HepG2 (cell line): ENCODE data around the gene FMNL2. TPM values are rescaled to one million over a fixed set of nuclear protein-coding genes. Genes with fewer than 3 reads are reported as not detected.

ENCODE experiments used
- ARNTL ChIP-seq: sonication (generic); formaldehyde crosslinking; IDR thresholded peaks from 2 replicates; pipeline ENCODE4 v1.4.0; 2020; ENCODE audit warnings: mild to moderate bottlenecking, missing genetic modification reagents
- ATF4 ChIP-seq, 2 experiments: fragments of 450-650 bp in 1 of 2; sonication (generic) in 1 of 2; formaldehyde crosslinking; IDR thresholded peaks; 2 replicates each; pipeline versions ENCODE4 v1.5.0 to v1.8.0; 2020 to 2022; ENCODE audit warnings: mild to moderate bottlenecking in 1 of 2, missing genetic modification reagents in 1 of 2
- FOXJ3 ChIP-seq: sonication (generic); formaldehyde crosslinking; IDR thresholded peaks from 2 replicates; pipeline ENCODE4 v1.4.0; 2020; ENCODE audit warnings: missing genetic modification reagents, mild to moderate bottlenecking, borderline replicate concordance
- GLI4 ChIP-seq: sonication (generic); formaldehyde crosslinking; IDR thresholded peaks from 2 replicates; pipeline ENCODE4 v1.5.1; 2020; ENCODE audit warnings: missing genetic modification reagents, mild to moderate bottlenecking, moderate library complexity, borderline replicate concordance
- HMGXB3 ChIP-seq: sonication (generic); formaldehyde crosslinking; IDR thresholded peaks from 2 replicates; pipeline ENCODE4 v1.4.0; 2020; ENCODE audit warnings: missing genetic modification reagents, borderline replicate concordance
- HOXA9 ChIP-seq: sonication (generic); formaldehyde crosslinking; IDR thresholded peaks from 2 replicates; pipeline ENCODE4 v1.8.1; 2022; ENCODE audit warnings: missing genetic modification reagents, mild to moderate bottlenecking, moderate library complexity, borderline replicate concordance
- POLR2AphosphoS2 ChIP-seq: IDR thresholded peaks from 2 replicates; pipeline ENCODE4 v1.6.1; 2011; ENCODE audit warnings: low read depth, low read length, improper control_type of control experiment
- ZNF225 ChIP-seq: sonication (generic); formaldehyde crosslinking; IDR thresholded peaks from 2 replicates; pipeline ENCODE4 v1.4.0; 2020; ENCODE audit warnings: mild to moderate bottlenecking, missing genetic modification reagents
- ZNF34 ChIP-seq: sonication (generic); formaldehyde crosslinking; IDR thresholded peaks from 2 replicates; pipeline ENCODE4 v1.4.0; 2020; ENCODE audit warnings: mild to moderate bottlenecking, missing genetic modification reagents, borderline replicate concordance
- ZNF713 ChIP-seq: sonication (generic); formaldehyde crosslinking; IDR thresholded peaks from 2 replicates; pipeline ENCODE4 v1.4.0; 2020; ENCODE audit warnings: mild to moderate bottlenecking, missing genetic modification reagents
- polyA plus RNA-seq, 8 experiments: library from polyadenylated mRNA; depleted of rRNA in 3 of 8; stranded (reverse) in 7 of 8; unstranded in 1 of 8; fragments of >200 nt; fragmentation: Illumina TruSeq in 4 of 8; extraction: Trizol in 4 of 8; gene quantifications; 2 replicates each; pipeline versions ENCODE4 v1.2.1 to v1.2.3, GENCODE V29; 2011 to 2016; ENCODE audit warnings: low read depth in 4 of 8, missing spikeins in 1 of 8, mixed read lengths in 1 of 8; ENCODE audit not compliant: insufficient read depth in 1 of 8
- total RNA-seq, 5 experiments: library from RNA; depleted of rRNA; stranded (reverse); fragments of >200 nt; fragmentation: Illumina TruSeq; extraction: Trizol; gene quantifications; 2 replicates each; pipeline ENCODE4 v1.2.3, GENCODE V29; 2016; ENCODE audit warnings: low read depth in 1 of 5
- TF ChIP-seq, protein P1 (sequence below): sonication (generic); formaldehyde crosslinking; IDR thresholded peaks from 2 replicates; pipeline ENCODE4 v1.5.1; 2020; ENCODE audit warnings: mild to moderate bottlenecking, missing genetic modification reagents, borderline replicate concordance
- TF ChIP-seq, protein P2 (sequence below): IDR thresholded peaks from 2 replicates; pipeline ENCODE4 v1.6.1; 2016; ENCODE audit warnings: low read depth
- TF ChIP-seq, protein P3 (sequence below): sonication (generic); formaldehyde crosslinking; IDR thresholded peaks from 2 replicates; pipeline ENCODE4 v1.8.1; 2023; ENCODE audit warnings: mild to moderate bottlenecking, missing genetic modification reagents

FMNL2 gene
- total and polyA plus RNA-seq, 2 of the 13 experiments (the other 11 are each of a cell fraction or from before 2014, with no cell fraction given) = 66.5 to 67.7 TPM

- TF ChIP-seq, protein P1, sequence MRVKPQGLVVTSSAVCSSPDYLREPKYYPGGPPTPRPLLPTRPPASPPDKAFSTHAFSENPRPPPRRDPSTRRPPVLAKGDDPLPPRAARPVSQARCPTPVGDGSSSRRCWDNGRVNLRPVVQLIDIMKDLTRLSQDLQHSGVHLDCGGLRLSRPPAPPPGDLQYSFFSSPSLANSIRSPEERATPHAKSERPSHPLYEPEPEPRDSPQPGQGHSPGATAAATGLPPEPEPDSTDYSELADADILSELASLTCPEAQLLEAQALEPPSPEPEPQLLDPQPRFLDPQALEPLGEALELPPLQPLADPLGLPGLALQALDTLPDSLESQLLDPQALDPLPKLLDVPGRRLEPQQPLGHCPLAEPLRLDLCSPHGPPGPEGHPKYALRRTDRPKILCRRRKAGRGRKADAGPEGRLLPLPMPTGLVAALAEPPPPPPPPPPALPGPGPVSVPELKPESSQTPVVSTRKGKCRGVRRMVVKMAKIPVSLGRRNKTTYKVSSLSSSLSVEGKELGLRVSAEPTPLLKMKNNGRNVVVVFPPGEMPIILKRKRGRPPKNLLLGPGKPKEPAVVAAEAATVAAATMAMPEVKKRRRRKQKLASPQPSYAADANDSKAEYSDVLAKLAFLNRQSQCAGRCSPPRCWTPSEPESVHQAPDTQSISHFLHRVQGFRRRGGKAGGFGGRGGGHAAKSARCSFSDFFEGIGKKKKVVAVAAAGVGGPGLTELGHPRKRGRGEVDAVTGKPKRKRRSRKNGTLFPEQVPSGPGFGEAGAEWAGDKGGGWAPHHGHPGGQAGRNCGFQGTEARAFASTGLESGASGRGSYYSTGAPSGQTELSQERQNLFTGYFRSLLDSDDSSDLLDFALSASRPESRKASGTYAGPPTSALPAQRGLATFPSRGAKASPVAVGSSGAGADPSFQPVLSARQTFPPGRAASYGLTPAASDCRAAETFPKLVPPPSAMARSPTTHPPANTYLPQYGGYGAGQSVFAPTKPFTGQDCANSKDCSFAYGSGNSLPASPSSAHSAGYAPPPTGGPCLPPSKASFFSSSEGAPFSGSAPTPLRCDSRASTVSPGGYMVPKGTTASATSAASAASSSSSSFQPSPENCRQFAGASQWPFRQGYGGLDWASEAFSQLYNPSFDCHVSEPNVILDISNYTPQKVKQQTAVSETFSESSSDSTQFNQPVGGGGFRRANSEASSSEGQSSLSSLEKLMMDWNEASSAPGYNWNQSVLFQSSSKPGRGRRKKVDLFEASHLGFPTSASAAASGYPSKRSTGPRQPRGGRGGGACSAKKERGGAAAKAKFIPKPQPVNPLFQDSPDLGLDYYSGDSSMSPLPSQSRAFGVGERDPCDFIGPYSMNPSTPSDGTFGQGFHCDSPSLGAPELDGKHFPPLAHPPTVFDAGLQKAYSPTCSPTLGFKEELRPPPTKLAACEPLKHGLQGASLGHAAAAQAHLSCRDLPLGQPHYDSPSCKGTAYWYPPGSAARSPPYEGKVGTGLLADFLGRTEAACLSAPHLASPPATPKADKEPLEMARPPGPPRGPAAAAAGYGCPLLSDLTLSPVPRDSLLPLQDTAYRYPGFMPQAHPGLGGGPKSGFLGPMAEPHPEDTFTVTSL (CRISPR knock-in tag) = peak; percentile 97
- TF ChIP-seq ZNF225 (CRISPR knock-in tag) (no peak), GLI4 (CRISPR knock-in tag) (peak; percentile 56; the same call in 1 of the 2 replicates), HOXA9 (peak; percentile 54; the same call in 1 of the 2 replicates), FOXJ3 (CRISPR knock-in tag) (0 out of 2 replicates have a peak, but pooled peaks have one; percentile 5), POLR2AphosphoS2 (no peak), ATF4 (CRISPR knock-in tag; IDR thresholded peaks at IDR 0.05) (no peak; a peak in 1 of 4 replicates), HMGXB3 (peak; percentile 86; the same call in 1 of the 2 replicates), ZNF34 (CRISPR knock-in tag) (peak; percentile 84; the same call in 1 of the 2 replicates), ARNTL (CRISPR knock-in tag) (peak; percentile 97), ZNF713 (CRISPR knock-in tag) (no peak)
- TF ChIP-seq, protein P2, sequence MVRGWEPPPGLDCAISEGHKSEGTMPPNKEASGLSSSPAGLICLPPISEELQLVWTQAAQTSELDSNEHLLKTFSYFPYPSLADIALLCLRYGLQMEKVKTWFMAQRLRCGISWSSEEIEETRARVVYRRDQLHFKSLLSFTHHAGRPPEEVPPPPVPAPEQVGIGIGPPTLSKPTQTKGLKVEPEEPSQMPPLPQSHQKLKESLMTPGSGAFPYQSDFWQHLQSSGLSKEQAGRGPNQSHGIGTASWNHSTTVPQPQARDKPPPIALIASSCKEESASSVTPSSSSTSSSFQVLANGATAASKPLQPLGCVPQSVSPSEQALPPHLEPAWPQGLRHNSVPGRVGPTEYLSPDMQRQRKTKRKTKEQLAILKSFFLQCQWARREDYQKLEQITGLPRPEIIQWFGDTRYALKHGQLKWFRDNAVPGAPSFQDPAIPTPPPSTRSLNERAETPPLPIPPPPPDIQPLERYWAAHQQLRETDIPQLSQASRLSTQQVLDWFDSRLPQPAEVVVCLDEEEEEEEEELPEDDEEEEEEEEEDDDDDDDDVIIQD (CRISPR knock-in tag) = peak; percentile 100
- TF ChIP-seq, protein P3, sequence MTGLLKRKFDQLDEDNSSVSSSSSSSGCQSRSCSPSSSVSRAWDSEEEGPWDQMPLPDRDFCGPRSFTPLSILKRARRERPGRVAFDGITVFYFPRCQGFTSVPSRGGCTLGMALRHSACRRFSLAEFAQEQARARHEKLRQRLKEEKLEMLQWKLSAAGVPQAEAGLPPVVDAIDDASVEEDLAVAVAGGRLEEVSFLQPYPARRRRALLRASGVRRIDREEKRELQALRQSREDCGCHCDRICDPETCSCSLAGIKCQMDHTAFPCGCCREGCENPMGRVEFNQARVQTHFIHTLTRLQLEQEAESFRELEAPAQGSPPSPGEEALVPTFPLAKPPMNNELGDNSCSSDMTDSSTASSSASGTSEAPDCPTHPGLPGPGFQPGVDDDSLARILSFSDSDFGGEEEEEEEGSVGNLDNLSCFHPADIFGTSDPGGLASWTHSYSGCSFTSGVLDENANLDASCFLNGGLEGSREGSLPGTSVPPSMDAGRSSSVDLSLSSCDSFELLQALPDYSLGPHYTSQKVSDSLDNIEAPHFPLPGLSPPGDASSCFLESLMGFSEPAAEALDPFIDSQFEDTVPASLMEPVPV (CRISPR knock-in tag) = 0 out of 2 replicates have a peak, but pooled peaks have one; percentile 75
Observed at GRCh38 chr2:152410165-152410597, 75.2 kb downstream of the FMNL2 start (continued).
